Measurements from ENCODE around the gene CEP85L.

The CEP85L gene

GRCh38 chr6:118641042-118641441 lies 10.3 kb downstream of the CEP85L start:
- no peak overlapping the region for H3K4me3 ChIP-seq (ENCODE audit: control insufficient read depth, low read depth, low read length)
- no peak for DNase-seq (ENCODE audit: low read depth)
- TF ChIP-seq CTCF (conservative IDR thresholded peaks at IDR 0.05; ENCODE audit: control insufficient read depth, insufficient read depth, low read depth, low read length) = no peak

- H3K4me3 ChIP-seq (ENCODE audit: control insufficient read depth, low read depth, low read length) = no peak overlapping the region
- no peak for TF ChIP-seq CTCF (conservative IDR thresholded peaks at IDR 0.05; ENCODE audit: control insufficient read depth, insufficient read depth, low read depth, low read length)
- DNase-seq (ENCODE audit: low read depth) = no peak
Observed at GRCh38 chr6:118639054-118639964, 12.1 kb downstream of the CEP85L start.

GRCh38 chr6:118638288-118638687 lies 13.1 kb downstream of the CEP85L start:
- DNase-seq (ENCODE audit: low read depth) = no peak
- no peak overlapping the region for H3K4me3 ChIP-seq (ENCODE audit: control insufficient read depth, low read depth, low read length)
- no peak for TF ChIP-seq CTCF (conservative IDR thresholded peaks at IDR 0.05; ENCODE audit: control insufficient read depth, insufficient read depth, low read depth, low read length)

- no peak overlapping the region for H3K4me3 ChIP-seq (ENCODE audit: control insufficient read depth, low read depth, low read length)
- no peak for TF ChIP-seq CTCF (conservative IDR thresholded peaks at IDR 0.05; ENCODE audit: control insufficient read depth, insufficient read depth, low read depth, low read length)
- no peak for DNase-seq (ENCODE audit: low read depth)
Observed at GRCh38 chr6:118635909-118636735, 15.3 kb downstream of the CEP85L start.

GRCh38 chr6:118632359-118632758 lies 19.0 kb downstream of the CEP85L start:
- no peak for TF ChIP-seq CTCF (conservative IDR thresholded peaks at IDR 0.05; ENCODE audit: control insufficient read depth, insufficient read depth, low read depth, low read length)
- H3K4me3 ChIP-seq (ENCODE audit: control insufficient read depth, low read depth, low read length) = no peak overlapping the region
- DNase-seq (ENCODE audit: low read depth) = no peak

GRCh38 chr6:118630923-118631322 lies 20.5 kb downstream of the CEP85L start:
- DNase-seq (ENCODE audit: low read depth) = no peak
- no peak overlapping the region for H3K4me3 ChIP-seq (ENCODE audit: control insufficient read depth, low read depth, low read length)
- TF ChIP-seq CTCF (conservative IDR thresholded peaks at IDR 0.05; ENCODE audit: control insufficient read depth, insufficient read depth, low read depth, low read length) = no peak
